Pancreas (tissue), 10 donors: ENCODE results near the gene CYP2S1. TPM values are rescaled to one million over a fixed set of nuclear protein-coding genes. Genes with fewer than 3 reads are reported as not detected.

ENCODE experiments used
- ATAC-seq, 4 donors: fragments of 200-7000 bp; cut with Tn5 transposase; one replicate each; pipeline versions ENCODE4 v1.8.0 to v1.9.1; 2020; ENCODE audit warnings: mild to moderate bottlenecking in 4 of 4, moderate library complexity in 4 of 4
- DNase-seq, 6 donors: peaks; one replicate each; pipeline ENCODE4 v3.0.0-alpha.2; 2020
- FAIRE-seq: peaks from 2 replicates; lab custom pipeline; 2012; peaks lifted over from hg19 to GRCh38; lab: Jason Lieb, UNC
- H3K27ac ChIP-seq, 4 donors: fragments of 200-600 bp; sonication (generic); 1 replicate in 3 of 4; 2 replicates in 1 of 4; pipeline versions ENCODE4 v1.5.0 to v1.8.0; 2020
- H3K27me3 ChIP-seq, 4 donors: fragments of 200-600 bp; one replicate each; pipeline ENCODE4 v1.8.0; 2021
- H3K36me3 ChIP-seq, 3 donors: fragments of 200-600 bp; sonication (generic) in 1 of 3; one replicate each; pipeline versions ENCODE4 v1.5.0 to v1.8.0; 2020 to 2021
- H3K4me1 ChIP-seq, 3 donors: fragments of 200-600 bp; one replicate each; pipeline ENCODE4 v1.8.0; 2021
- H3K4me3 ChIP-seq, 4 donors: fragments of 200-600 bp; sonication (generic) in 2 of 4; one replicate each; pipeline versions ENCODE4 v1.5.0 to v1.8.0; 2020 to 2021
- H3K9me3 ChIP-seq, 4 donors: fragments of 200-600 bp; one replicate each; pipeline ENCODE4 v1.8.0; 2021
- WGBS, 2 donors: extraction: QIAGEN DNeasy Blood & Tissue Kit; methylation state at CpG; one replicate each; pipeline ENCODE4 v1.1.7; 2013; 5-methylcytosine and 5-hydroxymethylcytosine counted together
- intact Hi-C, 3 donors: fragments of 100-400 bp; cut with DNase I; formaldehyde crosslinking; loops; one replicate each; pipeline versions ENCODE4 v1.11.1 to v1.14.2; 2022
- polyA plus RNA-seq, 2 donors: library from polyadenylated mRNA; stranded (reverse); fragments of 200-250 nt; gene quantifications; one replicate each; pipeline ENCODE4 v1.2.3, GENCODE V29; 2013
- total RNA-seq, 6 donors: library from RNA; stranded (reverse); fragmentation: NEBNext Ultra II Directional in 4 of 6; extraction: Animal tissue kit (Norgen Biotek cat#: 25700) in 4 of 6; gene quantifications; one replicate each; pipeline versions ENCODE4 v1.2.1 to v1.2.4, GENCODE V29; 2021 to 2023
- TF ChIP-seq, protein P1 (sequence below), 4 donors: fragments of 200-600 bp; sonication (generic) in 3 of 4; IDR thresholded peaks; one replicate each; pipeline versions ENCODE4 v1.5.0 to v1.8.0; 2021; ENCODE audit warnings: antibody characterized with exemption in 4 of 4
- donor health status: healthy with polysubstance abuse.
- donor health status: DM: no; HTN: no; CAD: no; lungs with moderate emphysema.
- donor health status: DM: no; HTN: no; CAD: no.
- donor health status: control.
- donor health status: control.
- donor health status: Bipolar disorder and iron deficiency.
- donor health status: DM: yes; HTN: yes; CAD: no.
- donor health status: DM: no; HTN: no; CAD: no.
- donor health status: DM: no; HTN: no; CAD: no.
- donor health status: DM: yes; HTN: yes; CAD: no.

CYP2S1 gene
- total and polyA plus RNA-seq, 8 donors = 0.09 to 2.6 (median 0.43) TPM

- no peak for FAIRE-seq
- Histone ChIP-seq H3K4me1 (no peaks in the 10 kb centered on the region), H3K4me3 (no peak overlapping the region), H3K27me3 (peaks cover 0 to 7% (median 0%) of the 10 kb centered on the region in 4 donors), H3K9me3 (no peaks in the 10 kb centered on the region), H3K27ac (no peak overlapping the region), H3K36me3 (no peaks in the 10 kb centered on the region)
- intact Hi-C loops = loop anchor here in 2 of 3 donors (5.0 to 10.0 kb wide), 2 partner anchors 51 to 99 kb away; no protein-coding TSS in a partner anchor
- TF ChIP-seq, protein P1, sequence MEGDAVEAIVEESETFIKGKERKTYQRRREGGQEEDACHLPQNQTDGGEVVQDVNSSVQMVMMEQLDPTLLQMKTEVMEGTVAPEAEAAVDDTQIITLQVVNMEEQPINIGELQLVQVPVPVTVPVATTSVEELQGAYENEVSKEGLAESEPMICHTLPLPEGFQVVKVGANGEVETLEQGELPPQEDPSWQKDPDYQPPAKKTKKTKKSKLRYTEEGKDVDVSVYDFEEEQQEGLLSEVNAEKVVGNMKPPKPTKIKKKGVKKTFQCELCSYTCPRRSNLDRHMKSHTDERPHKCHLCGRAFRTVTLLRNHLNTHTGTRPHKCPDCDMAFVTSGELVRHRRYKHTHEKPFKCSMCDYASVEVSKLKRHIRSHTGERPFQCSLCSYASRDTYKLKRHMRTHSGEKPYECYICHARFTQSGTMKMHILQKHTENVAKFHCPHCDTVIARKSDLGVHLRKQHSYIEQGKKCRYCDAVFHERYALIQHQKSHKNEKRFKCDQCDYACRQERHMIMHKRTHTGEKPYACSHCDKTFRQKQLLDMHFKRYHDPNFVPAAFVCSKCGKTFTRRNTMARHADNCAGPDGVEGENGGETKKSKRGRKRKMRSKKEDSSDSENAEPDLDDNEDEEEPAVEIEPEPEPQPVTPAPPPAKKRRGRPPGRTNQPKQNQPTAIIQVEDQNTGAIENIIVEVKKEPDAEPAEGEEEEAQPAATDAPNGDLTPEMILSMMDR (IDR thresholded peaks at IDR 0.05) = no peak
- DNase-seq = no peak
- ATAC-seq = no peak
- WGBS, 2 donors = 39 to 51% methylated on average over 10 of the region's 10 CpGs
Observed at GRCh38 chr19:41205995-41206394, 13.0 kb downstream of the CYP2S1 start.

DNA sequence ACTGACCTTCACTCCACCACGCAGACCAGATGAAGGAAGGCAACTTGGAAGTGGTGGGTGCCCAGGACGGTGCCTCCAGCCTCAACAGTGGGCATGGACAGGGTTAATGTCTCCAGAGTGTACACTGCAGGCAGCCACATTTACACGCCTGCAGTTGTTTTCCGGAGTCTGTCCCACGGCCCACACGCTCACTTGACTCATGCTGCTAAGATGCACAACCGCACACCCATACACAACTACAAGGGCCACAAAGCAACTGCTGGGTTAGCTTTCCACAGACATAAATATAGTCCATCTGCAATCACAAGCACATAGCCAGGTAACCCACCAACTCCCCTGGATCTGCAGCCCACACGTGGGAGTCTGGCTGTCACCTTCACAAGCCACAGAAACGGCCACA is 13.4 kb downstream of the CYP2S1 start:
- no peak for FAIRE-seq

GRCh38 chr19:41206926-41207750 is 14.1 kb downstream of the CYP2S1 start:
- TF ChIP-seq, protein P1 (IDR thresholded peaks at IDR 0.05) = no peak
- Histone ChIP-seq H3K36me3 (no peaks in the 10 kb centered on the region), H3K4me3 (no peak overlapping the region), H3K9me3 (no peaks in the 10 kb centered on the region), H3K27me3 (peaks cover 0 to 9% (median 0%) of the 10 kb centered on the region in 4 donors), H3K4me1 (no peaks in the 10 kb centered on the region), H3K27ac (no peak overlapping the region)
- FAIRE-seq (no peak), ATAC-seq (peak in 2 of 4 donors; percentile 13 to 14), DNase-seq (no peak)
- 38 to 55% methylated on average over 26 of the region's 26 CpGs for WGBS, 2 donors
- intact Hi-C loops = loop anchor here in 2 of 3 donors (5.0 to 10.0 kb wide), 2 partner anchors 50 to 98 kb away; no protein-coding TSS in a partner anchor

More for the DNA sequence above, 13.4 kb downstream of the CYP2S1 start:
- ATAC-seq = peak in 1 of 4 donors; percentile 12
- no peak overlapping the region for H3K27ac ChIP-seq
- H3K36me3 ChIP-seq = no peaks in the 10 kb centered on the region
- intact Hi-C loops = loop anchor here in 2 of 3 donors (5.0 to 10.0 kb wide), 2 partner anchors 51 to 98 kb away; no protein-coding TSS in a partner anchor
- TF ChIP-seq, protein P1 (IDR thresholded peaks at IDR 0.05) = no peak
- DNase-seq = no peak
- H3K9me3 ChIP-seq = no peaks in the 10 kb centered on the region
- no peaks in the 10 kb centered on the region for H3K4me1 ChIP-seq
- WGBS, 2 donors = 38 to 52% methylated on average over 9 of the region's 9 CpGs
- no peak overlapping the region for H3K4me3 ChIP-seq
- H3K27me3 ChIP-seq = peaks cover 0 to 9% (median 0%) of the 10 kb centered on the region in 4 donors

DNA sequence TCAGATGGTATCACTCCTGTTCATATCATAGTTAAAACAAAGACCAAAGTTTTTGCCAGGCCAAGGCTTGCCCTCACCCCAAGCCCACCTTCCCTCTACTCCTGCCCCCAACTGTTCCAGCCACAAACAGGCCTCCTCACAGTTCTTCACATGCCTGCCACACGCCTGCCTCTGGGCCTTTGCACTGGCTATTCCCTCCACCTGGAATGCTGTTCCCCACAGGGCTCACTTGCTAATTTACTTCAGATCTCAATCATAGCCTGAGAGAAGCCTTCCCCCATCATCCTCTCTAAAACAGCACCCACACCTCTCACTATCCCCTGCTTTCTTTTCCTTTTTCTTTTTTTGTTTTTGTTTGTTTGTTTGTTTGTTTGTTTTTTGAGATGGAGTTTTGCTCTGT is 21.1 kb downstream of the CYP2S1 start:
- ATAC-seq = no peak
- intact Hi-C loops = no loop called here
- Histone ChIP-seq H3K27me3 (peaks cover 0 to 9% (median 0%) of the 10 kb centered on the region in 4 donors), H3K9me3 (no peaks in the 10 kb centered on the region), H3K4me1 (no peaks in the 10 kb centered on the region), H3K36me3 (no peaks in the 10 kb centered on the region), H3K27ac (no peak overlapping the region), H3K4me3 (no peak overlapping the region)
- TF ChIP-seq, protein P1 (IDR thresholded peaks at IDR 0.05) = no peak
- FAIRE-seq = no peak
- no peak for DNase-seq
- WGBS, 2 donors = 83 to 100% methylated on average over 1 of the region's 1 CpG
